ENCODE data around the gene HOXC6. TPM values are rescaled to one million over a fixed set of nuclear protein-coding genes. Genes with fewer than 3 reads are reported as not detected.

HOXC6 gene
- total and polyA plus RNA-seq, 2 of the 8 experiments (the other 6 are each of a cell fraction or from before 2014, with no cell fraction given): not detected

DNA sequence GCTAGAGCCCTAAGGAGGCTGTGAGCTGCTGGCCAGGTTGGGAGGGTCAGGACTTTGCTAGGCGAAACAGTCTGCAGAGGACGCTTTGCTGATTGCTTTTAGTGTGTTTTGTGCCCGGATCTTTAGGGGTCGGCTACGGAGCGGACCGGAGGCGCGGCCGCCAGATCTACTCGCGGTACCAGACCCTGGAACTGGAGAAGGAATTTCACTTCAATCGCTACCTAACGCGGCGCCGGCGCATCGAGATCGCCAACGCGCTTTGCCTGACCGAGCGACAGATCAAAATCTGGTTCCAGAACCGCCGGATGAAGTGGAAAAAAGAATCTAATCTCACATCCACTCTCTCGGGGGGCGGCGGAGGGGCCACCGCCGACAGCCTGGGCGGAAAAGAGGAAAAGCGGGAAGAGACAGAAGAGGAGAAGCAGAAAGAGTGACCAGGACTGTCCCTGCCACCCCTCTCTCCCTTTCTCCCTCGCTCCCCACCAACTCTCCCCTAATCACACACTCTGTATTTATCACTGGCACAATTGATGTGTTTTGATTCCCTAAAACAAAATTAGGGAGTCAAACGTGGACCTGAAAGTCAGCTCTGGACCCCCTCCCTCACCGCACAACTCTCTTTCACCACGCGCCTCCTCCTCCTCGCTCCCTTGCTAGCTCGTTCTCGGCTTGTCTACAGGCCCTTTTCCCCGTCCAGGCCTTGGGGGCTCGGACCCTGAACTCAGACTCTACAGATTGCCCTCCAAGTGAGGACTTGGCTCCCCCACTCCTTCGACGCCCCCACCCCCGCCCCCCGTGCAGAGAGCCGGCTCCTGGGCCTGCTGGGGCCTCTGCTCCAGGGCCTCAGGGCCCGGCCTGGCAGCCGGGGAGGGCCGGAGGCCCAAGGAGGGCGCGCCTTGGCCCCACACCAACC, 1.5 kb downstream of the HOXC6 start:
- no peak overlapping the region for H2BK5ac ChIP-seq (ENCODE audit: low read depth, low read length)
- no peak overlapping the region for H2BK15ac ChIP-seq (ENCODE audit: low read length)
- H3K27ac ChIP-seq (ENCODE audit: low read depth, low read length): no peak overlapping the region
- H3K79me1 ChIP-seq (ENCODE audit: low read depth, low read length): no peaks in the 10 kb centered on the region
- no peak overlapping the region for H3K9ac ChIP-seq (replicated peaks in 1 of 4; ENCODE audit: extremely low read depth in 1 of 4, low read depth in 3 of 4, low read length in 3 of 4)
- H2AK5ac ChIP-seq (ENCODE audit: low read depth, low read length): no peak overlapping the region
- H3K23me2 ChIP-seq (ENCODE audit: low read depth, low read length): no peaks in the 10 kb centered on the region
- H4K5ac ChIP-seq (ENCODE audit: insufficient read length, low read depth, low read length): no peak overlapping the region
- H3K36me3 ChIP-seq (ENCODE audit: control insufficient read depth in 2 of 4, insufficient read depth in 4 of 4, low read length in 3 of 4): peaks cover 0 to 8% (median 0%) of the 10 kb centered on the region in 4 experiments; a peak in 1 of 8 replicates
- FAIRE-seq: no peak
- no peaks in the 10 kb centered on the region for H3K79me2 ChIP-seq (ENCODE audit: control insufficient read depth in 1 of 2, insufficient read depth in 2 of 2, low read length in 2 of 2)
- no peak overlapping the region for H2BK20ac ChIP-seq (ENCODE audit: low read length)
- H2AFZ ChIP-seq (ENCODE audit: low read length): no peak overlapping the region
- no peak overlapping the region for H2BK120ac ChIP-seq (replicated peaks; ENCODE audit: low read depth, low read length)
- H3K56ac ChIP-seq (replicated peaks; ENCODE audit: insufficient read length, low read depth, low read length): no peak overlapping the region
- DNase-seq (ENCODE audit: low read depth in 1 of 2, low spot score in 2 of 2): peak in 1 of 2 experiments; percentile 69
- no peak overlapping the region for H3K23ac ChIP-seq (ENCODE audit: insufficient read length)
- CTCF ChIA-PET (ENCODE audit: partially characterized antibody): interaction anchor here (0.6 to 20.0 kb wide), 14 partner anchors 13 to 178 kb away, joined by 3 to 339 read pairs (median 14); partner anchors contain the start of genes HOXC10, HOXC4, HOXC8 and SMUG1
- H3K14ac ChIP-seq (ENCODE audit: insufficient read length): no peak overlapping the region
- POLR2A ChIA-PET (ENCODE audit: partially characterized antibody): interaction anchor here (0.8 to 0.9 kb wide), 2 partner anchors 23 to 47 kb away, joined by 3 read pairs; no protein-coding TSS in a partner anchor
- H4K20me1 ChIP-seq (replicated peaks in 1 of 2; ENCODE audit: control insufficient read depth in 1 of 2, insufficient read depth in 2 of 2, low read length in 2 of 2): peaks cover 13 to 14% of the 10 kb centered on the region in 2 experiments
- 5% methylated on average over 41 of the region's 53 CpGs; no CpG with 5 or more reads in 1 of the 2 experiments for WGBS, 2 experiments (ENCODE audit: extremely low coverage in 1 of 2, insufficient coverage in 1 of 2, insufficient read length in 1 of 2, insufficient replicate concordance in 2 of 2, low coverage in 1 of 2, low lambda C conversion rate in 2 of 2, missing lambda C conversion rate in 1 of 2)
- peaks cover 0 to 9% (median 2%) of the 10 kb centered on the region in 4 experiments; a peak in 5 of 7 replicates for H3K4me1 ChIP-seq (replicated peaks in 1 of 4; ENCODE audit: control insufficient read depth in 3 of 4, insufficient read depth in 4 of 4, low read length in 3 of 4)
- H4K8ac ChIP-seq (ENCODE audit: extremely low read depth, insufficient read depth, low read length): no peak overlapping the region
- peak overlapping the region; percentile 47 to 65; a peak in 3 of 4 replicates for H3K4me2 ChIP-seq (ENCODE audit: insufficient read depth in 1 of 2, low read depth in 2 of 2, low read length in 2 of 2)
- H3K9me3 ChIP-seq (ENCODE audit: insufficient read depth in 2 of 2, low read depth in 1 of 2, low read length in 1 of 2): no peaks in the 10 kb centered on the region; a peak in 1 of 4 replicates
- peak overlapping the region; percentile 20; the same call in 1 of the 2 replicates for H2BK12ac ChIP-seq (ENCODE audit: low read depth, low read length)
- no peak overlapping the region for H4K91ac ChIP-seq (replicated peaks; ENCODE audit: insufficient read length, low read length)
- H3K4me3 ChIP-seq (ENCODE audit: extremely low read depth in 1 of 4, insufficient read depth in 2 of 4, low read depth in 3 of 4, low read length in 4 of 4): peak overlapping the region in 1 of 4 experiments; percentile 37; a peak in 1 of 8 replicates
- H3K4ac ChIP-seq (replicated peaks; ENCODE audit: insufficient read length, low read depth, low read length): no peak overlapping the region
- peaks cover 94 to 100% (median 98%) of the 10 kb centered on the region in 4 experiments for H3K27me3 ChIP-seq (replicated peaks in 1 of 4; ENCODE audit: control insufficient read depth in 3 of 4, extremely low read depth in 1 of 4, insufficient read depth in 3 of 4, low read length in 3 of 4)
- H3K18ac ChIP-seq (ENCODE audit: extremely low read depth, low read length): peak overlapping the region; percentile 24; the same call in 1 of the 2 replicates
- no peak for TF ChIP-seq ASH2L (IDR thresholded peaks at IDR 0.05; ENCODE audit: low read length)
- TF ChIP-seq RAD21 (IDR thresholded peaks at IDR 0.05 in 1 of 2, conservative IDR thresholded peaks at IDR 0.05 in 1 of 2; ENCODE audit: low read depth in 2 of 2, low read length in 2 of 2): no peak
- peak; percentile 93 for TF ChIP-seq SUZ12 (IDR thresholded peaks at IDR 0.05; ENCODE audit: low read length)
- peak; percentile 93 for TF ChIP-seq EZH2 (IDR thresholded peaks at IDR 0.05; ENCODE audit: low read depth, low read length, severe bottlenecking)
- no peak for TF ChIP-seq CREB1 (IDR thresholded peaks at IDR 0.05)
- no peak for TF ChIP-seq CHD2 (IDR thresholded peaks at IDR 0.05; ENCODE audit: low read length)
- TF ChIP-seq EP300 (IDR thresholded peaks at IDR 0.05; ENCODE audit: borderline replicate concordance in 1 of 2, low read depth in 2 of 2, low read length in 2 of 2): no peak
- no peak for TF ChIP-seq ZNF274 (IDR thresholded peaks at IDR 0.05; ENCODE audit: borderline replicate concordance, extremely low read depth, low read length)
- TF ChIP-seq CTBP2 (IDR thresholded peaks at IDR 0.05; ENCODE audit: borderline replicate concordance, insufficient read depth, insufficient read length, low read length): peak; percentile 93

All from H1 (cell line).